HL-60/S4 (cell line): ENCODE data around the gene SCAMP2.

Experiments used
- in situ Hi-C: fragments of 300-500 bp; cut with MboI; formaldehyde crosslinking; loops from 2 replicates; pipeline ENCODE4 v1.14.3; 2022; ENCODE audit warnings: low sequenced_read_pairs

SCAMP2 gene

GRCh38 chr15:74863239-74864056 lies 9.7 kb downstream of the SCAMP2 start:
- in situ Hi-C loops: no loop called here

- in situ Hi-C loops: no loop called here
Measured at GRCh38 chr15:74858369-74858740, 14.8 kb downstream of the SCAMP2 start.

GRCh38 chr15:74857671-74858368 lies 15.3 kb downstream of the SCAMP2 start:
- in situ Hi-C loops: no loop called here

DNA sequence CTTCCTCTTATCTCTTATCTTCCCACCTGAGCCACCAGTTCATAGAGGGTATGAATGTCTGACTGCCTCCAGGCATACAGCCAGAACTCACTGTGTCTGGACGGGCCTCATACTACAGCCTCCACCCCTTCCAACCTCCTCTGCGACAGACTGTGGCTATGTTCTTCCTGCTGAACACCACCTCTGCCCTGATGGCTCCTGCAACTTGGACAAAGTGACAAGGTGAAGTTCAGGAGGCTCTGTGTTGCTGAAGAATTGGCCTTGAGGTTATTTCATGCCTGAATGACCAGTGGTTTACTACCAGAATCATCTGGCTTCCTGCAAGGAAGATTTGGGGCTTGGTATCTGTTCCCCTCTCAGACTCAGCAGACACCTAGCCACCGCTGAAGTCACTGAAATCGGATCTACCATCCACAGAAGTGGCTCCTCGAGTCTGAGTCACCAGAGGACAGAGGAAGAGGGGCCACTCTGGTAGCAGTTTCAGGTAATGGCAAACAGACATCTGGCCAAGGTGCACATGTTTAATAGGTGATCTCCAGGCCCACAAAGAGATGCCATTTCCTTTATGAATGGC lies 16.0 kb downstream of the SCAMP2 start:
- in situ Hi-C loops: no loop called here

DNA sequence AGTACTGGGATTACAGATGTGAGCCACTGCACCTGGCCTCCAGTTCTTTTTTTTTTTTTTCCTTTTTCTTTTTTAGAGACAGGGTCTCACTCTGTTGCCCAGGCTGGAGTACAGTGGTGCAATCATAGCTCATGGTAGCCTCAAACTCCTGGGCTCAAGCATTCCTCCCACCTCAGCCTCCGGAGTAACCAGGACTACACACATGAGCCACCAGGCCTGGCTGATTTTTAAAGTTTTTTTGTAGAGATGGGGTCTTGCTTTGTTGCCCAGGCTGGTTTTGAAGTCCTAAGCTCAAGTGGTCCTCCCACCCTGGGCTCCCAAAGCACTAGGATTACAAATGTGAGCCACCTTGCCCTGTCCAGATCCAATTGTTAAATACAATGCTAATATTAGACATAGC lies 16.6 kb downstream of the SCAMP2 start:
- in situ Hi-C loops: no loop called here

DNA sequence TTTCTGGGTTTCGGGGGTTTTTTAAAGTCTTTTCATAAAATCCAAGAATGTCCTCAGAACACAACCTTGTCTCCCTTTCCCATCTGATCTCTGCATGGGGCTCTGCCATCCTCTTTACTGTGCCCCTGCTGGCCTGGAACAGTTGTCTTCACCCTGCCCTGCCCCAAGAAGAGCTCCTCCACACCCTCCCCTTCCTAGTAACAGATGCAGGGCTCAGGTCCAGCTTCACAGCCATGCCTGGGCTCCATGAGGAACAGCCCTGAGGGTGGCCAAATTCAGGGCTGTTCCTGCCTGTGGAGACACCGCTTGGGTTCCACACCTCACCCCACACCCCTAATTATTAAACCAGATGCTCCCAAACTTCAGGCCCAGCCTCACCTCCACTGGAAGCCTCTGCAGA lies 17.3 kb downstream of the SCAMP2 start:
- in situ Hi-C loops: no loop called here

DNA sequence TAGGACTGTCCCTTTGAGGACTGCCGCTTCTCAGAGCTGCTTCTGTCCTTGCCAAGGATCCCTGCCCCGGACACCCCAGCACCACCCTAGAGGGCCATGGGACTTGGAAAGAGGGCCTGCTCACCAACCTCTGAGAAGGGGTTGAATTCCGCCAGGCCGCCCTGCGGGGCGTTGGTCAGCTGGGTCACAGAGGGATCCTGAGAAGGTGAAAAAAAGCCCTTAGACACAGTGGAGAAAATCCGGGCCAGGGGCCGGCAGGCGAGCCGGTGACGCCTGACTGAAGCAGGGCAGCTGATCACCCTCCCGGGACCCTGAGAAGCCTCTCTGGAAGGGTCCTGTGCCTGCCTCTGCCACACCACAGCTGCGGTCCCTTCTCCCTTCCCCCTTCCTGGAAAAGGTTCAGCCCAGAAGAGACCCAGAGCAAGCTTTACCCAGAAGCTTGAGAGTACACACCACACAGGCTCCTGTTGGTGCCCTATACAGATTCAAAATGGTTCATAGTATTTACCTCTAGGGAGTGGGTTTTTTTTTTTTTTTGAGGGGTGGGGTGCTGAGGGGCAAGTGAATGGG lies 18.6 kb downstream of the SCAMP2 start:
- in situ Hi-C loops: no loop called here

DNA sequence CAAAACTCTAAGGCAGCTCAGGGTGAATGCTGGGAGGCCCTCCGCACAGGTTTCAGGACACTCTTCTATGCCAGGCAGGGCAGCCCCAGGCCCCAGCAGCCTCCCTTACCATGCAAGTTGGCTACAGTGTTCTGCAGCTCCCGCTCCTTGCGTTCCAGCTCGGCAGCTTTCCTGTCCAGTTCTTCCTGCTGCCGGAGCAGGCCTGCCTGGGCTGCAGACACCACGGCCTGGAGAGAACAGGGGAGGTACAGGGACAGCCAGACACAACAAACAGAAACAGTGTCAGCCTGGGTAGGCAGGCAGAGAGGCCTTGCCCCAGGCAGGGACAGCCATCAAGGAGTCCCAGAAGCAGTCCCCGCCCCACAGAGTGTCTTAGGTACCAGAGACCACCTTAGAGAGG lies 21.2 kb downstream of the SCAMP2 start:
- in situ Hi-C loops: no loop called here

DNA sequence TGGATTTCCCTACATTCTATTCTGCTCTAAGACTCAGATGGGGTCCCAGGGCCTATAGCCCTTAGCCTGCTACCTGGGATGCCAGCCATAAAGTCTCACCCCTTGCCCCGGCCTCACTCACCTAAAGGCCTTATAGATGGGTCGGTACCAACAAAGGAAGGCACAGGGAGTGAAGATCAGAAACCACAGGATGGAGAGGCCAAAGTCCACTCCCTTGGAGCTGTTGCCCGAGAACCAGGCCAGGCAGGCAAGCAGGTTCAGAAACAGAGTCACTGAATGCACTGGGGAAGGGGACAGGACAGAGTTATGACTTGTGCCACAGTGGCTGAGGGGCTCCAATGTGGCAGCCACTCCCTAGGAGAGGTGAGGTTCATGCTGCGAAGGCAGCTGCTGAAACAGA lies 22.8 kb downstream of the SCAMP2 start:
- in situ Hi-C loops: no loop called here

GRCh38 chr15:74847432-74847831 lies 25.7 kb downstream of the SCAMP2 start:
- in situ Hi-C loops: no loop called here

DNA sequence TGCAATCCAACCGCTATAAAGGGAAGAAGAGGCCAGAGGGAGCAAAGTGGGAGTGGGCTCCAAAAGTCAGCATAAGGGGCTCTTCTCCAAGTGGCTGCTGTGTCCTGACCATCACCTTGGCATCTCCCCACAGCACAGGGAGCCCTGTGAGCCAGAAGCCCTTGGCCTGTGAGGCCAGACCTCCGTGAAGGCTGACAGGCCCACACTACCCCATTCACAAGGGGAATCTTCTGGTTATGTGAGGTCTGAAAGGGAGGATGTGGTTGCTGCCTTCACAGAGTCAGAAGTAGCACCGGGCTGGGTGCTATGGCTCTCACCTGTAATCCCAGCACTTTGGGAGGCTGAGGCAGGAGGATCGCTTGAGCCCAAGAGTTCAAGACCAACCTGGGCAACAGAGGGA lies 27.6 kb downstream of the SCAMP2 start:
- in situ Hi-C loops: no loop called here

DNA sequence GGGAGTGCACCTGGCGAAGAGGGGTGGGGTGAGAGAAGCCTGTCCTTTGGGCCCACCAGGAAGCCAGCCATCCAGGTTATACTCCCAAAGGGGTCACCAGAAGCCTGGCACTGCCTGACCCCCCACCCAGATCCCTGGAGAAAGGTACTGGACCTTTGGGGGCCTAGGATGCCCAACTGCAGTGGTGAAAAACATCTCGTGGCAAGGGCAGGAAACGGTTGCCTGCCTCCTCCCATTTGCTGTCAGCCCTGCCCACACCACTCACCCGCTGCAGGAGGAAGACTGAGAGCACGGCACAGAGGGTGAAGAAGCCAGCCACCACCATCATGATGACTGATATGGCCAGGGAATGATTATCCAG lies 28.0 kb downstream of the SCAMP2 start:
- in situ Hi-C loops: no loop called here

DNA sequence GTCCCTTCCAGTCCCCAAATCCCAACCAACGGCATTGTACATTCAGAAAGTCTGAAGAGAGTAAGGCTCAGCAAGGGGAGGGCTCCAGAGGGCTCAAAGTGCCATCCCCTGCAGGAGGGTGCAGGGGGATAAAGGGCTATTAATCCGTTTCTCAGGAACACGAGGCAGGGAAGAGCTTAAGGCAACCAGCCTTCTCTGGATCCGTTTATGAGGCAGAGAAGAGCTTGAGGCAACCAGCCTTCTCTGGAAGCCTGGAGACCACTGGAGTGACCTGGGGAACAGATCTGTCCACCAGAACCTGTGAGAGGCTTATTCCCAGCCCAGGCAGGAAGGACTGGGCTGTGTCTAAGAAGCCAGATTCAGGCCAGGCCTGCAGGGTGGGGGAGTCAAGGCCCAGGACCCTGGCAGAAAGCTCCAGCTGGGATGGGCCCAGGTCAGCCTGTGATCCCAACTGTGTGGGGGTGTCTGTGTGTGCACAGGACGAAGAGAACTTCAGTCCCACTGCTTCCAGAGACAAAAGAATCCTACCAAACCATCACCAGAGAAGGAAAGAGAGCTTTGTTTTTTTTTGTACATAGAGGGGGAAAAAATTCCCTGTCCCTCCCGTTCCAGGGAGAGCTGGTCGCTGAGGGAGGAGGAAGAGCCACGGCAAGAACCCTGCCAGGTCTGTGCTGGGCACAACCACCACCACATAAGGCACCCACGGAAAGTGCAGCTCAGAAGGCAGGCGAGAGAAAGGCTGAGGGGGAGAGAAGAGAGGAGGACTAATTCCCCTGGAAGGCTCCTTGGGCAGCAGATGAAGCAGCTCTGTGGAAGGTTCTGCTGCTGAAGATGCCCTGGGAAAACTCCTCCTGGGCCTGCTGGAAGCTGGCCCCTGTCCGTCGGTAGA lies 28.6 kb downstream of the SCAMP2 start:
- in situ Hi-C loops: no loop called here

GRCh38 chr15:74843891-74844299 lies 29.3 kb downstream of the SCAMP2 start:
- in situ Hi-C loops: no loop called here

GRCh38 chr15:74843445-74843828 lies 29.7 kb downstream of the SCAMP2 start:
- in situ Hi-C loops: no loop called here

DNA sequence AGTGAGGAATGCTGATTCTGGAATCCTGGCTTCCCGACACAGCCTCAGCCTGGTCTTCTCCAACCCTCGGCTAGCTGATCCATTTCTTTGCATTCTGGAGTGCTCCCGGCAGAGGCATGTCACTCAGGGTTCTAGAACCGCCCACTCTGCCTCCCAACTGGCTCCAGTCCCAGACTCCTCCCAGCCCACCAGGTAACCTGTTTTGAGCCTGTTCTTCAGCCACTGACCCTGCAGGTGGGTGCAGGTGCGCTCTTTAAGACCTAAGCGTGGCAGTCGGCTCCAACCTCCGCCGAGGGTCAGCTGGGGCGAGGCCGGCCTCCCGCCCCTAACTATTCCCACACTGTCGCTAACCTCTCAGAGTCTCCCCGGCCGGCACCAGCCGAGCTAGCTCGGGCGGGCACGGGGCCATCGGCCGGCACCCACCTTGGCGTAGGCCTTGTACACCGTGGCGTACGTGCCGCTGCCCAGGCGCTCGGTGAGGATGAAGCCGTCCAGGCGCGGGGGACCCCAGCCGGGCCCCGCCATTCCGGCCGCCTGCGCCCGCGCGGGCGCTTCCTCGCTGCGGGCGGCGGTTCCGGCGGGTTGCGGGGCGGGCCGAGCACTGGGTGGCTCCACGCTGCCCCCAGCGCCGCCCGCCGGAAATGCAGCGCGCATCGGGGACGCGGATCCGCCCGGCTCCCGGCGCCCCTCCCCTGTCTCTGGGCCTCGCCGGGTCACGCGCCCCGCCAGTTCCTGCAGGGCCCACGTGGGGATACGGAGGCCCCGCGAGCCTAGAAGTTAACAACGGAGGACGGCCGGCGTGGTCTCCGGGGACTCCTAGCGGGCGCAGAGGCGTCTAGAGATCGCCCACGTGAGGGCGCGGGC lies 30.4 kb downstream of the SCAMP2 start, which contains the start of gene ULK3:
TSS of gene ULK3 (minus strand) at position 576 of the 864 bp plus-strand sequence. CDS start at position 525, 51 bp downstream.
- in situ Hi-C loops: no loop called here

DNA sequence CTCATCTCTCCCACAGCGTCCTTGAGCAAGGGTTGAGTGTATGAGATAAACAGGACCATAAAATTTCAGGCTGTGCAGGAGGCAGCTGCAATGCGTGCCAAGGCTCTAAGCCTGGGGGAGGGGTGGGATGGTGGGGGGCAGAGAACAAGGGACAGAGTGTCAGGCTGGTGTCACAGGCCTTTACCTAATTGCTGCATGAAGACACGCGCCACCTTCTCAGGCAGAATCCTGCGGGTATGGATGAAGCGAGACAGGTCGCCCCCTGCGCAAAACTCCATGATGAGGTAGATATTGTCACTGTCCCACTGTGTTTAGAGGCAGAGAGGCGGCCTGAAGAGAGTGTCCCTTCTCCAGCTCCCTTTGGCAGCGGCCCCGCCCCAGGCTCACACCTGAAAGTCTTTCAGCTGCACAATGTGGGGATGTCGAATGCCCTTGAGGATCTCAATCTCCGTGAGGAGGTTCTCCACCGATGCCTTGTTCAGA lies 31.2 kb downstream of the SCAMP2 start:
- in situ Hi-C loops: no loop called here

DNA sequence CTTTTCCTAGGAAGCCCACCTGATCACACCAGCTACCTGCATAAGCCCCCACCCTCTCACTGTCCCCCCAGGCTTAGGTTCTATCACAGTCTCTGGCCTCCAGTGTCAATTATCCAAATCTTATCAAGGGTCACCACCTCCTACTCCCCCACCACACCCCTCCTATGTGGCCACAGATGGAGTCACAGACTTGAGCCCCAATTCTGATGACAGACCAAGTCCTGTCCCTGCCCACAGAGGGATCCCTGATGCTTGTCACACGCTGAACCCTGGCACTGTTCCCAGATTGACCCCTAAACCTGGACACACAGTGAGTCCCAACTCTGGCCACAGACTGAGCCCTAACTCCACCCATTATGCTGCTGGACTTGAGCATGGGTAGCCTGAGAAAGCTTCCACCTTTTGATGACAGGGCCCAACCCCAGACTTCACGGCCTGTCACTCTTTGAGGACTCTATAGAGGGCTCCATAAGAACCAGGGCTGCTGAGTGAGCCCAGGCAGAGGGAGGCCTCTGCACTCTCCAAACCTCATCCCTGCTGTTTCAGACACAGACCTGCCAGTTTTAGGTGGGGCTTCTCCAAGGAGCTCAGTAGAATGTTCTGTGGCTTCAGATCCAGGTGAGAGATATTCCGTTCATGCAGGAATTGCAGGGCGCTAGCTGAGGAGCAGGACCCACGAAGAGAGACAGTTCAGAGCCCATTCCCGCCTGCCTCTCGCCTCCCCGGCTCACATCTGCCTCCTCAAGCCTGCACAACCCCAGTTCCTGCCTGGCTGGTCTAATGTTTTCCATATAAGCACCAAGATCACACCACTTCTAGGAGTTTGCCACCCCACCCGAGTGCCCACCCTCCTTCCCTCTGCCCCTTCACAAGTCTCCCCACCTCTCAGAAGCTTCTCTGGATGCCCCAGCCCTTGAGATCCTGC lies 32.1 kb downstream of the SCAMP2 start:
- in situ Hi-C loops: no loop called here
